GM12864 (cell line): ENCODE data around the gene MAG.

Experiments
- DNase-seq: peaks from one replicate; pipeline ENCODE4 v3.0.0-alpha.2; 2011; ENCODE audit warnings: low read depth
- H3K4me3 ChIP-seq: 2 replicates; pipeline ENCODE4 v1.5.1; 2011; ENCODE audit warnings: mild to moderate bottlenecking, low read depth, low read length, control low read depth
- CTCF ChIP-seq: IDR thresholded peaks from 2 replicates; pipeline ENCODE4 v1.5.1; 2011; ENCODE audit warnings: low read depth, mild to moderate bottlenecking, moderate library complexity, low read length, control low read depth, inconsistent platforms; ENCODE audit errors: missing control alignments

MAG gene

GRCh38 chr19:35310331-35310730 is 18.4 kb downstream of the MAG start:
- no peak overlapping the region for H3K4me3 ChIP-seq

DNA sequence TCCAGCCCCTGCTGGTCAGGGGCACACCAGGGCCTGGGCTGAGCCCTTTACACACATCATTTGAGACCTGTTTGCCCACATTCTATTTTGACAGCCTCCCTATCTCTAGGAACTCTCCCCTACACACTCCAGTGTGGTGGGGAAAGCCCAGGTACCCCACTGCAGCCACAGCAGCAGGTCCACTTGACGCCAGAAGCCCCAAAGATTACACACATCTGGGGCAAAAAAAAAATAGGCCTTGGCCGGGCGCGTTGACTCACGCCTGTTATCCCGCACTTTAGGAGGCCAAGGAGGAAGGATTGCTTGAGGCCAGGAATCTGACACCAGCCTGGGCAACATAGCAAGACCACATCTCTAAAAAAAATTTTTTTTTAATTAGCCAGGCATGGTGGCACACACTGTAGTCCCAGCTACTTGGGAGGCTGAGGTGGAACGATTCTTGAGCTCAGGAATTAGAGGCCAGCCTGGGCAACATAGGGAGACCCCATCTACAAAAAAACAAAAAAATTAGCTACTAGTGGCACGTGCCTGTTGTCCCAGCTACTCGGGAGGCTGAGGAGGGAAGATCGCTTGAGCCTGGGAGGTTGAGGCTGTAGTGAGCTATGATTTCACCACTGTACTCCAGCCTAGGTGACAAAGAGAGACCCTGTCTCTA is 19.0 kb downstream of the MAG start:
- no peak overlapping the region for H3K4me3 ChIP-seq
- no peak for DNase-seq
- no peak for TF ChIP-seq CTCF

More at GRCh38 chr19:35310331-35310730, 18.4 kb downstream of the MAG start:
- no peak for TF ChIP-seq CTCF
- DNase-seq, result no peak

DNA sequence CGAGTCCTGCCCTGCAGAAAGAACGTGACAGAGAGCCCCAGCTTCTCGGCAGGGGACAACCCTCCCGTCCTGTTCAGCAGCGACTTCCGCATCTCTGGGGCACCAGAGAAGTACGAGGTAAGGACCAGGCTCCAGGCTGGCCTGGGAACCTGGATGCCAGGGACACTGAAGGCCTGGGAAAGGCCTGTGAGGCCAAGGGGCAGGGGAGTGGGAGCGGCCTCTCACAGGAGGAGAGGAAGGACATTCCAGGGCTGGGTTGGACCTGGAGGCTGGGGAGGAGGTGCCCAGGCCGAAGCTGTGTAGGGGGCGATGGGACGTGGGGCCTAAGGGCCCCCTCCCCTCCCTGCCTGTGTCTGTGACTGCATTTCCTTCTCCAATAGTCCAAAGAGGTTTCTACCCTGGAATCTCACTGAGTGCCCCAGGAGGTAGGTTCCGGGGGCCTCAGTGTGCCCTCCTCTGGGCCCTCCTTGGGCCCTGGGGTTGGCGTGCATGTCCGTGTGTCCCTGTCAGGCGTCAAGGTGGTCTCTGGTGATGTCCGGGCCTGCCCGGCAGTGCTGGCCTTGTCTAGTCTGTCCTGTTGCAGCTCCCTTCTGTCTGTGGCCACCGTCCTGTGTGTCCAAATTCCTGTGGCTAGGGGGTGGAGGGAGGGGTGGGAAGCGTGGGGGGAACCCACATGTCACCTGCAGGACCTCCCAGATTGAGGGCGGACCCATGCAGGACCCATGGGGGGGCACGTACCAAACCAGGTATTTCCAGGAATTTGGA is 20.1 kb downstream of the MAG start:
- DNase-seq, result no peak
- no peak overlapping the region for H3K4me3 ChIP-seq
- no peak for TF ChIP-seq CTCF

DNA sequence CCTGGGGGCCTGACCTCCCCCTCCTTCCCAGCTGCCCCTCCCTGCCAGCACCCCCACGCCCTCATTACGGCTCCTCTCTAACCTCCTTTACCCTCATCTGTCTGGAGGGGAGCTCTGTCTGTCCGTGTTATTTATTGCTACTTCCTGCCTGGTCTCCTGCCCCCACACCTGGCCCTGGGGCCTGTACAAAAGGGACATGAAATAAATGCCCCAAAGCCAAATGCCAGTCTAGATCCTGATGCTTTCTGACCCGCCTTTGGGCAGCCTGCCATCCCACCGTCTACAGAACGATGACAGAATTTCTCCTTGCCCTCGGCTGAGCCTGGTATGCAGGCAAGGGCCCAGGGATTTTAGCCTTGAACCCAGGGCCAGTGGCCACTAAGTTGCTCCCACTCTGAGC is 21.6 kb downstream of the MAG start:
- no peak for DNase-seq
- no peak overlapping the region for H3K4me3 ChIP-seq
- TF ChIP-seq CTCF, result no peak

DNA sequence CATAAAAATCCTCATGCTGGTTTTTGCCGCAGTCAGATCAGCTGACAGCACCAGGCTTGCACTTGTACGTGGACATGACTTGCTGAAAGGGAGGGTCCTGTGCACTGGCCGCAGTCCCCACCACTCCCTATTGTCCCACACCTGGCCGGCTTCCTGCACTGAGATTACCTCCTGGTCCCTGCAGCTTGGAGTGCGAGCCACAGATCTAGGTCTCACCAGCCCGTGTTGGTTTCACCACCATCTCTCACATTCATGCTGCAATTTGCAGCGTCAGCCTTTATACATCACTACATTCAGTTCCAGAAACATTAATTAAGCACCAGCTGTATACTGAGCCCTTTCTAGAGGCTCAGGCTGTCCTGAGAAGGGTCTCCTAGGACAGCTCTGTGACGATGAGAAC is 22.1 kb downstream of the MAG start:
- TF ChIP-seq CTCF, result no peak
- no peak for DNase-seq
- no peak overlapping the region for H3K4me3 ChIP-seq

GRCh38 chr19:35314858-35315470 is 23.0 kb downstream of the MAG start:
- no peak overlapping the region for H3K4me3 ChIP-seq
- no peak for DNase-seq
- TF ChIP-seq CTCF, result no peak

DNA sequence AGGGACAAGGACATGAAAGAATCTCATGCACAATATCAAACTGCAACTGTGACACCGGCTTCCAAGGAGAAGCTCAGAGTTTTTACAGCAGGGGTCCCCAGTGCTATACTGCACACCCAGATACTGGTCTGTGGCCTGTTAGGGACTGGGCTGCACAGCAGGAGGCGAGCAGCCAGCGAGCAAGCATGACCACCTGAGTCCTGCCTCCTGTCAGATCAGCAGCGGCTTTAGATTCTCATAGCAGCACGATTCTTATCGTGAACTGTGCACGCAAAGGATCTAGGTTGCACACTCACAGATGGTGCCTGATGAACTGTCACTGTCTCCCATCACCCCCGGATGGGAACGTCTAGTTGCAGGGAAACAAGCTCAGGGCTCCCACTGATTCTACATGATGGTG is 23.9 kb downstream of the MAG start:
- DNase-seq, result no peak
- TF ChIP-seq CTCF, result no peak
- H3K4me3 ChIP-seq, result no peak overlapping the region
